HTERT RPE-1 (cell line): ENCODE measurements around the gene TVP23C.
"Not testable (repeated sequence)": the region's sequence is repeated elsewhere in the genome, so short reads cannot be mapped to it uniquely, and the experiment has no call there.

ENCODE experiments used
- in situ Hi-C: fragments of 300-500 bp; cut with MboI; formaldehyde crosslinking; loops from 4 replicates; pipeline ENCODE4 v1.14.3; 2020; ENCODE audit warnings: low sequenced_read_pairs

The TVP23C gene

GRCh38 chr17:15563375-15563857 is at the start of gene TVP23C:
TVP23C (minus strand) TSS chr17:15563483; CDS start chr17:15563448, 35 bp downstream.
- in situ Hi-C loops = not testable (repeated sequence)

GRCh38 chr17:15592960-15593359 is 29.7 kb upstream of the TVP23C start:
- in situ Hi-C loops = not testable (repeated sequence)

- in situ Hi-C loops = not testable (repeated sequence)
Measured at GRCh38 chr17:15591986-15592385, 28.7 kb upstream of the TVP23C start.

GRCh38 chr17:15590844-15591243 is 27.6 kb upstream of the TVP23C start:
- in situ Hi-C loops = not testable (repeated sequence)

GRCh38 chr17:15589544-15590536 is 26.6 kb upstream of the TVP23C start:
- in situ Hi-C loops = not testable (repeated sequence)

- in situ Hi-C loops = not testable (repeated sequence)
Measured at GRCh38 chr17:15588017-15588416, 24.7 kb upstream of the TVP23C start.

GRCh38 chr17:15583313-15583712 is 20.0 kb upstream of the TVP23C start:
- in situ Hi-C loops = not testable (repeated sequence)

- in situ Hi-C loops = not testable (repeated sequence)
Measured at GRCh38 chr17:15581462-15581861, 18.2 kb upstream of the TVP23C start.

GRCh38 chr17:15576848-15577247 is 13.6 kb upstream of the TVP23C start:
- in situ Hi-C loops = not testable (repeated sequence)

- in situ Hi-C loops = not testable (repeated sequence)
Measured at GRCh38 chr17:15574660-15575059, 11.4 kb upstream of the TVP23C start.

GRCh38 chr17:15573870-15574269 is 10.6 kb upstream of the TVP23C start:
- in situ Hi-C loops = not testable (repeated sequence)

GRCh38 chr17:15562613-15563374 is 489 bp downstream of the TVP23C start:
- in situ Hi-C loops = not testable (repeated sequence)

- in situ Hi-C loops = not testable (repeated sequence)
Measured at GRCh38 chr17:15561439-15561838, 1.8 kb downstream of the TVP23C start.

GRCh38 chr17:15558403-15559105 is 4.7 kb downstream of the TVP23C start:
- in situ Hi-C loops = not testable (repeated sequence)

GRCh38 chr17:15557334-15557832 is 5.9 kb downstream of the TVP23C start:
- in situ Hi-C loops = not testable (repeated sequence)

- in situ Hi-C loops = not testable (repeated sequence)
Measured at GRCh38 chr17:15552932-15553331, 10.4 kb downstream of the TVP23C start.

GRCh38 chr17:15549552-15549951 is 13.7 kb downstream of the TVP23C start:
- in situ Hi-C loops = not testable (repeated sequence)

- in situ Hi-C loops = not testable (repeated sequence)
Measured at GRCh38 chr17:15546604-15547003, 16.7 kb downstream of the TVP23C start.

- in situ Hi-C loops = not testable (repeated sequence)
Measured at GRCh38 chr17:15540371-15541219, 22.7 kb downstream of the TVP23C start.

GRCh38 chr17:15533122-15533521 is 30.2 kb downstream of the TVP23C start:
- in situ Hi-C loops = not testable (repeated sequence)
